Measurements from ENCODE around the gene MC1R.

GRCh38 chr16:89956505-89957215, 38.0 kb downstream of the MC1R start:
- TF ChIP-seq POLR2A (IDR thresholded peaks at IDR 0.05; ENCODE audit: low read depth, low read length): no peak
- no peak for TF ChIP-seq CTCF (conservative IDR thresholded peaks at IDR 0.05; ENCODE audit: low read depth, low read length)

All from IMR-90 (cell line).